ENCODE results near the gene DCXR.

DCXR gene

GRCh38 chr17:82059272-82060000, 21.9 kb upstream of the DCXR start:
- peaks cover 57% of the 10 kb centered on the region; the same call in 1 of the 2 replicates for H3K36me3 ChIP-seq (ENCODE audit: insufficient read depth, low read length)
- no peak overlapping the region for H3K27ac ChIP-seq
- DNase-seq (ENCODE audit: low read depth, low spot score): no peak
- no peak for TF ChIP-seq FOXP2 (optimal IDR thresholded peaks at IDR 0.05; ENCODE audit: control extremely low read depth, extremely low read length, insufficient read depth)
- H3K9me3 ChIP-seq (ENCODE audit: low read depth, low read length): no peaks in the 10 kb centered on the region
- no peak overlapping the region for H3K9ac ChIP-seq (ENCODE audit: insufficient read length)
- no peak overlapping the region for H3K4me3 ChIP-seq

- Histone ChIP-seq H3K9ac (ENCODE audit: insufficient read length) (no peak overlapping the region), H3K27ac (no peak overlapping the region)
These were observed 21.4 kb upstream of the DCXR start for GRCh38 chr17:82058855-82059249.

GRCh38 chr17:82058230-82058854, 20.8 kb upstream of the DCXR start:
- no peak for DNase-seq (ENCODE audit: low read depth, low spot score)
- peaks cover 57% of the 10 kb centered on the region; the same call in 1 of the 2 replicates for H3K36me3 ChIP-seq (ENCODE audit: insufficient read depth, low read length)
- no peak overlapping the region for H3K27ac ChIP-seq

More at GRCh38 chr17:82058855-82059249, 21.4 kb upstream of the DCXR start:
- H3K4me3 ChIP-seq: no peak overlapping the region
- H3K9me3 ChIP-seq (ENCODE audit: low read depth, low read length): no peaks in the 10 kb centered on the region
- no peak for DNase-seq (ENCODE audit: low read depth, low spot score)
- TF ChIP-seq POLR2AphosphoS5 (IDR thresholded peaks at IDR 0.05; ENCODE audit: borderline replicate concordance, low read depth, low read length): no peak
- TF ChIP-seq FOXP2 (optimal IDR thresholded peaks at IDR 0.05; ENCODE audit: control extremely low read depth, extremely low read length, insufficient read depth): no peak
- TF ChIP-seq EZH2 (IDR thresholded peaks at IDR 0.05): no peak
- peaks cover 57% of the 10 kb centered on the region; the same call in 1 of the 2 replicates for H3K36me3 ChIP-seq (ENCODE audit: insufficient read depth, low read length)

GRCh38 chr17:82056729-82057621, 19.5 kb upstream of the DCXR start:
- H3K36me3 ChIP-seq (ENCODE audit: insufficient read depth, low read length): peaks cover 53% of the 10 kb centered on the region; the same call in 1 of the 2 replicates

More at GRCh38 chr17:82058230-82058854, 20.8 kb upstream of the DCXR start:
- Histone ChIP-seq H3K4me3 (no peak overlapping the region), H3K9ac (ENCODE audit: insufficient read length) (no peak overlapping the region), H3K9me3 (ENCODE audit: low read depth, low read length) (no peaks in the 10 kb centered on the region)
- no peak for TF ChIP-seq FOXP2 (optimal IDR thresholded peaks at IDR 0.05; ENCODE audit: control extremely low read depth, extremely low read length, insufficient read depth)
- TF ChIP-seq EZH2 (IDR thresholded peaks at IDR 0.05): no peak
- TF ChIP-seq POLR2AphosphoS5 (IDR thresholded peaks at IDR 0.05; ENCODE audit: borderline replicate concordance, low read depth, low read length): no peak

GRCh38 chr17:82055965-82056728, 18.6 kb upstream of the DCXR start:
- peaks cover 49% of the 10 kb centered on the region; the same call in 1 of the 2 replicates for H3K36me3 ChIP-seq (ENCODE audit: insufficient read depth, low read length)
- H3K9ac ChIP-seq (ENCODE audit: insufficient read length): no peak overlapping the region
- no peak for TF ChIP-seq POLR2AphosphoS5 (IDR thresholded peaks at IDR 0.05; ENCODE audit: borderline replicate concordance, low read depth, low read length)
- TF ChIP-seq FOXP2 (optimal IDR thresholded peaks at IDR 0.05; ENCODE audit: control extremely low read depth, extremely low read length, insufficient read depth): no peak

More at GRCh38 chr17:82056729-82057621, 19.5 kb upstream of the DCXR start:
- H3K9ac ChIP-seq (ENCODE audit: insufficient read length): no peak overlapping the region
- H3K4me3 ChIP-seq: no peak overlapping the region
- H3K27ac ChIP-seq: no peak overlapping the region
- H3K9me3 ChIP-seq (ENCODE audit: low read depth, low read length): no peaks in the 10 kb centered on the region
- TF ChIP-seq EZH2 (IDR thresholded peaks at IDR 0.05): no peak
- peak; percentile 33; the same call in 1 of the 2 replicates for TF ChIP-seq POLR2AphosphoS5 (IDR thresholded peaks at IDR 0.05; ENCODE audit: borderline replicate concordance, low read depth, low read length)
- DNase-seq (ENCODE audit: low read depth, low spot score): no peak

GRCh38 chr17:82055023-82055964, 17.8 kb upstream of the DCXR start:
- no peak for DNase-seq (ENCODE audit: low read depth, low spot score)
- Histone ChIP-seq H3K4me3 (no peak overlapping the region), H3K36me3 (ENCODE audit: insufficient read depth, low read length) (peaks cover 40% of the 10 kb centered on the region; the same call in 1 of the 2 replicates), H3K9me3 (ENCODE audit: low read depth, low read length) (no peaks in the 10 kb centered on the region), H3K27ac (no peak overlapping the region), H3K9ac (ENCODE audit: insufficient read length) (no peak overlapping the region)
- no peak for TF ChIP-seq EZH2 (IDR thresholded peaks at IDR 0.05)
- no peak for TF ChIP-seq FOXP2 (optimal IDR thresholded peaks at IDR 0.05; ENCODE audit: control extremely low read depth, extremely low read length, insufficient read depth)
- no peak for TF ChIP-seq POLR2AphosphoS5 (IDR thresholded peaks at IDR 0.05; ENCODE audit: borderline replicate concordance, low read depth, low read length)

More at GRCh38 chr17:82055965-82056728, 18.6 kb upstream of the DCXR start:
- H3K4me3 ChIP-seq: no peak overlapping the region
- no peaks in the 10 kb centered on the region for H3K9me3 ChIP-seq (ENCODE audit: low read depth, low read length)
- DNase-seq (ENCODE audit: low read depth, low spot score): no peak
- H3K27ac ChIP-seq: no peak overlapping the region

Data from SK-N-MC (cell line).